ENCODE measurements around the gene TMEM220.
A peak's percentile ranks its signal among the peaks of the same experiment; 100 is the strongest.
"Not testable (repeated sequence)": the region's sequence is repeated elsewhere in the genome, so short reads cannot be mapped to it uniquely, and the experiment has no call there.

Gene TMEM220

DNA sequence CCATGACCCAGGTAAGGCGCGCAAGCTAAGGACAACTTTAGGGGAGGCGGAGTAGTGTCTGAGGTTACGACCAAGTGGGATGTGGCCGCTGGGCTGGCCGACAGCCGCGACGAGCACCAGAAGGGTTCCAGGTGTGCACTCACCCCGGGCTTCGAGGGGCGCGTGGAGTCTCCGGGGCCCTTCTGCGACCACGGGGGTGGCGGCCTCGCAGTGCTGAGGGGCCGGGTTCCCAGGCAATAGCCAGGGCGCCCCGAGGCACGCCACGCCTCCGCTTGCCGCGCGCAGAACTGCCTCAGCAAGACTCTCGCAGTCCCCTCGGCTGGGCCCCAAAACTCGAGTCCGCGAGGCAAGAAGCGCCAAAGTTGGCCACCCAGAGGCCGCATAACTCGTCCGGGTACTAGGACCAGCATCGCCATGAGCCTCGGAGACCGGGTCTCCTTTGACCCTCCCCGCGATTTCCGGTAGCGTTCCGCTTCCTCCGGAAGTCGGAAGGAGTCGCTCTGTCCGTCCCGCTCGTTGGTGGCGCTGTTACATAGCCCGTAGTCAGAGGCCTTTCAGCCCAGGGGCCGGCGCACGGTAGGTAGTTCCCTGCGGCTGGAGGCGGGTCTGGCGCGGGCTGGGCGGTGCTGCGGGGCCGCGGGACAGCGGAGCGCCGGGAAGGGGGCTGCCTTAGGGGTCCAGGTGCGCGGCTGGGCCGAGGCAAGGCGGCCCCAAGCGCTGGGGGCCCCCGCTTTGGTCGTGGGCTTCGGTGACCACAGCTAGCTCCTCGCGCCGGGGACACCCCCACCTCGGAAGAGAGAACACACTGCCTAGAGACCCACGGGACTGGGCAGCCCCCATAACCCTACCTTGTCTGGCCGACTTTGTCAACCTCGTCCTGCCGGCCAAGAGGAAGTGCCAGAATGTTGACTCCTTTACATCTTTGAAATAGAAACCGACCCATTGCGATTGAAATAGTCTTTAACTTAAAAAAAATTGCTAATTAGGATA, 32.4 kb downstream of the TMEM220 start, which contains the start of the genes ADPRM and SCO1:
TSS of gene ADPRM (plus strand) at position 503 of the 990 bp plus-strand sequence. CDS start 7,333 bp downstream, outside the sequence.
TSS of gene SCO1 (minus strand) at position 442 of the 990 bp plus-strand sequence. CDS start at position 416, 26 bp downstream.
- CTCF ChIA-PET: interaction anchor here (1.0 to 5.5 kb wide), 3 partner anchors 13 to 65 kb away, joined by 3 to 31 read pairs (median 4); no protein-coding TSS in a partner anchor
- DNase-seq (ENCODE audit: extremely low spot score): peak; percentile 94
- TF ChIP-seq, protein P1, sequence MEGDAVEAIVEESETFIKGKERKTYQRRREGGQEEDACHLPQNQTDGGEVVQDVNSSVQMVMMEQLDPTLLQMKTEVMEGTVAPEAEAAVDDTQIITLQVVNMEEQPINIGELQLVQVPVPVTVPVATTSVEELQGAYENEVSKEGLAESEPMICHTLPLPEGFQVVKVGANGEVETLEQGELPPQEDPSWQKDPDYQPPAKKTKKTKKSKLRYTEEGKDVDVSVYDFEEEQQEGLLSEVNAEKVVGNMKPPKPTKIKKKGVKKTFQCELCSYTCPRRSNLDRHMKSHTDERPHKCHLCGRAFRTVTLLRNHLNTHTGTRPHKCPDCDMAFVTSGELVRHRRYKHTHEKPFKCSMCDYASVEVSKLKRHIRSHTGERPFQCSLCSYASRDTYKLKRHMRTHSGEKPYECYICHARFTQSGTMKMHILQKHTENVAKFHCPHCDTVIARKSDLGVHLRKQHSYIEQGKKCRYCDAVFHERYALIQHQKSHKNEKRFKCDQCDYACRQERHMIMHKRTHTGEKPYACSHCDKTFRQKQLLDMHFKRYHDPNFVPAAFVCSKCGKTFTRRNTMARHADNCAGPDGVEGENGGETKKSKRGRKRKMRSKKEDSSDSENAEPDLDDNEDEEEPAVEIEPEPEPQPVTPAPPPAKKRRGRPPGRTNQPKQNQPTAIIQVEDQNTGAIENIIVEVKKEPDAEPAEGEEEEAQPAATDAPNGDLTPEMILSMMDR (IDR thresholded peaks at IDR 0.05; ENCODE audit: control extremely low read depth, extremely low read depth, low read depth, missing control alignments): peak; percentile 51
- POLR2A ChIA-PET: interaction anchor here (0.6 kb wide), 1 partner anchor 14 kb away, joined by 3 read pairs; no protein-coding TSS in a partner anchor

DNA sequence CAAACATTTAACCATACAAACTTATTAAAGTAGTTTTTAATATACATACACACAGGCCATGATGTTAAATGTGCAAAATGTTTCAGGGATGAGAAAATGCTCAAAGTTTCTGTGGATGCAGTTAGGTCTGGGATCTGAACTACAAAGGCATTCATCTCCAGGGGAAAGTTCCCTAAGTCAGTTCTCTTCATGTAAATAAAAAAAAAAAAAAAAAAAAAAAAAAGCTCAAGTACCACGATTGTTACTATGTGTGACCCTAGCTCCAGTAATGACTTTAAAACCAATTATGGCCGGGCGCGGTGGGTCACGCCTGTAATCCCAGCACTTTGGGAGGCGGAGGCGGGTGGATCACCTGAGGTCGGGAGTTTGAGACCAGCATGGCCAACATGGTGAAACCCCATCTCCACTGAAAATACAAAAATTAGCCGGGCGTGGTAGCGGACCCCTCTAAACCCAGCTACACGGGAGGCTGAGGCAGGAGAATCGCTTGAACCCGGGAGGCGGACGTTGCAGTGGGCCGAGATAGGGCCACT, 33.9 kb downstream of the TMEM220 start:
- not testable (repeated sequence) for DNase-seq (ENCODE audit: extremely low spot score)
- CTCF ChIA-PET: interaction anchor here (0.8 to 5.5 kb wide), 6 partner anchors 10 to 64 kb away, joined by 3 to 31 read pairs (median 4); no protein-coding TSS in a partner anchor

DNA sequence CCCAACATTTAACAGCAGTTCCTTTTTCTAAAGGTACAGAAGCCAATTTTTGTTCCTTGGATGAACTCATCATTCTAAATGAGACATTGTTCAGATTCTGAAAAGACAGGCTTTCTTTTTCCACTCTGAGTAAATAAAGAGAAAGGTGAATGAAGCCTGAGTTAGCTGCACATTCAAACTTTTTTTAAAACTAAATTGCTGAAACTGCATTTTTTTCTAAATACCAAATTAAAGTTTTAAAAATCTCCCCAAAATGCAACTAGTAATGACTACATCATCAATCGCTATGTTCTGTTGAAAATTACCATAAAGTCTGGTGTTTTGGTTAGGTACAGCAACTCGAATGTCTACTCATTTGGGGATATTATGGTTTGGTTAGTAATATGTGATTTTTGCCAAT, 42.3 kb downstream of the TMEM220 start:
- DNase-seq (ENCODE audit: extremely low spot score): no peak
- TF ChIP-seq, protein P1 (IDR thresholded peaks at IDR 0.05; ENCODE audit: control extremely low read depth, extremely low read depth, low read depth, missing control alignments): no peak
- POLR2A ChIA-PET: no interaction called here
- CTCF ChIA-PET: interaction anchor here (8.0 kb wide), 1 partner anchor 41 kb away, joined by 42 read pairs; no protein-coding TSS in a partner anchor

More for the DNA sequence above, 33.9 kb downstream of the TMEM220 start:
- POLR2A ChIA-PET: not testable (repeated sequence)

GRCh38 chr17:10683853-10684252, 46.0 kb downstream of the TMEM220 start:
- DNase-seq (ENCODE audit: extremely low spot score): no peak
- ChIA-PET CTCF (interaction anchor here (0.8 to 8.0 kb wide), 14 partner anchors 10 to 69 kb away, joined by 3 to 42 read pairs (median 4); no protein-coding TSS in a partner anchor), POLR2A (no interaction called here)
- TF ChIP-seq, protein P1 (IDR thresholded peaks at IDR 0.05; ENCODE audit: control extremely low read depth, extremely low read depth, low read depth, missing control alignments): peak; percentile 41

- ChIA-PET POLR2A (no interaction called here), CTCF (interaction anchor here (1.2 to 8.0 kb wide), 3 partner anchors 21 to 55 kb away, joined by 3 to 42 read pairs (median 6); no protein-coding TSS in a partner anchor)
- TF ChIP-seq, protein P1 (IDR thresholded peaks at IDR 0.05; ENCODE audit: control extremely low read depth, extremely low read depth, low read depth, missing control alignments): no peak
- no peak for DNase-seq (ENCODE audit: extremely low spot score)
Observed at GRCh38 chr17:10681866-10682446, 47.9 kb downstream of the TMEM220 start.

DNA sequence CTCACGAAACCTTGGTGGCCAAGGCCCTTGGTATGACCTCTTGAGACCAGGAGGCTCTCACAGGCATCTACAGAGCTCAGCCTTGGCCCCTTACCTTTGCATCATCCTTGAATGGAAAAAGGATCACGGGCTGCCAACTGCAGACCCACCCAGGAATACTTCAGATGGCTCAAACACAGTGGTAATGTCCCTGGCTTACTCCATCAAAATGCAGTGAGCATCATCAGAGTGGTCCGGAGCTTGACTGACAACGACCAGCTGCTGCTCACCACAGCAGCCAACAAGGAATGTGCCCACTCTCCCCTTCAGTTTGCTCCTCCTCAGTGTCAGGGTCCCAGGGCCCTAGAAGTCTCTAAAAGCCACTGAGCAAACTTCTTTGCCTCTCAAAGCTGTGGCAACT, 55.1 kb downstream of the TMEM220 start:
- CTCF ChIA-PET: interaction anchor here (0.8 to 3.9 kb wide), 3 partner anchors 10 to 57 kb away, joined by 4 to 15 read pairs (median 13); no protein-coding TSS in a partner anchor
- TF ChIP-seq, protein P1 (IDR thresholded peaks at IDR 0.05; ENCODE audit: control extremely low read depth, extremely low read depth, low read depth, missing control alignments): no peak
- POLR2A ChIA-PET: no interaction called here
- DNase-seq (ENCODE audit: extremely low spot score): no peak

All from GM10248 (cell line).